HL-60 (cell line): ENCODE measurements around the gene C11orf42.

Experiments used
- POLR2AphosphoS5 ChIP-seq: IDR thresholded peaks from 2 replicates; pipeline ENCODE4 v1.6.1; 2012; ENCODE audit warnings: low read depth
- TF ChIP-seq, protein P1 (sequence below): IDR thresholded peaks from one replicate; pipeline ENCODE4 v1.5.1; 2011; ENCODE audit warnings: low read length, control low read depth, inconsistent platforms; ENCODE audit not compliant: insufficient read depth

DNA sequence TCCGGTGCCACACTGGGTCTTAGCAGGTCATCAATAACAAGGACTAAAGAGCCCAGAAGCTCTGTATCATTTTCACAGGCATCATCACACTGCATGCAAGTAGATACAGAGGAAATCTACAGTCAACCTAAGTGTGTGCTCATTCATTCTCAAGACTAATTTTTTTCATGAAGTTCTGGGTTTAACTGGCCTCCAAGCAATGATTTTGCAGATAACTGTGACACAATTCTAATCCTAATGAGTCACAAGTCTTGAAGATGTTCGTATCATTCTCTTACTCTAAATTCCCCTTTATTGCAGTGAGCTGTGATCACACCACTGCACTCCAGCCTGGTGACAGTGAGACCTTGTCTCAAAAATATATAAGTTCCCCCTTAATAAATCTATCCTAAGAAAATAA is 3.9 kb upstream of the C11orf42 start:
- TF ChIP-seq, protein P1, sequence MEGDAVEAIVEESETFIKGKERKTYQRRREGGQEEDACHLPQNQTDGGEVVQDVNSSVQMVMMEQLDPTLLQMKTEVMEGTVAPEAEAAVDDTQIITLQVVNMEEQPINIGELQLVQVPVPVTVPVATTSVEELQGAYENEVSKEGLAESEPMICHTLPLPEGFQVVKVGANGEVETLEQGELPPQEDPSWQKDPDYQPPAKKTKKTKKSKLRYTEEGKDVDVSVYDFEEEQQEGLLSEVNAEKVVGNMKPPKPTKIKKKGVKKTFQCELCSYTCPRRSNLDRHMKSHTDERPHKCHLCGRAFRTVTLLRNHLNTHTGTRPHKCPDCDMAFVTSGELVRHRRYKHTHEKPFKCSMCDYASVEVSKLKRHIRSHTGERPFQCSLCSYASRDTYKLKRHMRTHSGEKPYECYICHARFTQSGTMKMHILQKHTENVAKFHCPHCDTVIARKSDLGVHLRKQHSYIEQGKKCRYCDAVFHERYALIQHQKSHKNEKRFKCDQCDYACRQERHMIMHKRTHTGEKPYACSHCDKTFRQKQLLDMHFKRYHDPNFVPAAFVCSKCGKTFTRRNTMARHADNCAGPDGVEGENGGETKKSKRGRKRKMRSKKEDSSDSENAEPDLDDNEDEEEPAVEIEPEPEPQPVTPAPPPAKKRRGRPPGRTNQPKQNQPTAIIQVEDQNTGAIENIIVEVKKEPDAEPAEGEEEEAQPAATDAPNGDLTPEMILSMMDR, result no peak
- TF ChIP-seq POLR2AphosphoS5, result no peak
